ENCODE measurements around the gene IL13.
"Not testable (repeated sequence)": the region's sequence is repeated elsewhere in the genome, so short reads cannot be mapped to it uniquely, and the experiment has no call there.

Gene IL13

GRCh38 chr5:132688536-132689339, 30.8 kb downstream of the IL13 start:
- DNase-seq (ENCODE audit: low read depth, low spot score) = no peak

- no peak for DNase-seq (ENCODE audit: low read depth, low spot score)
These were observed 31.5 kb downstream of the IL13 start for GRCh38 chr5:132689513-132689912.

GRCh38 chr5:132690156-132690555, 32.2 kb downstream of the IL13 start:
- no peak for DNase-seq (ENCODE audit: low read depth, low spot score)

GRCh38 chr5:132691755-132692631, 34.0 kb downstream of the IL13 start:
- DNase-seq (ENCODE audit: low read depth, low spot score) = not testable (repeated sequence)

GRCh38 chr5:132692632-132692967, 34.6 kb downstream of the IL13 start:
- DNase-seq (ENCODE audit: low read depth, low spot score) = no peak

- no peak for DNase-seq (ENCODE audit: low read depth, low spot score)
These were observed 38.0 kb downstream of the IL13 start for GRCh38 chr5:132695956-132696355.

GRCh38 chr5:132704875-132705274, 46.9 kb downstream of the IL13 start:
- no peak for DNase-seq (ENCODE audit: low read depth, low spot score)

GRCh38 chr5:132708645-132709044, 50.7 kb downstream of the IL13 start:
- no peak for DNase-seq (ENCODE audit: low read depth, low spot score)

Measured in activated CD4-positive, CD25-positive, alpha-beta regulatory T cell treated with anti-CD3 and anti-CD28 coated beads, Interleukin-2, amount 50 U/mL, for 16 hours (primary cell).